ENCODE results near the gene COG2.
"Not testable (repeated sequence)": the region's sequence is repeated elsewhere in the genome, so short reads cannot be mapped to it uniquely, and the experiment has no call there.

COG2 gene

DNA sequence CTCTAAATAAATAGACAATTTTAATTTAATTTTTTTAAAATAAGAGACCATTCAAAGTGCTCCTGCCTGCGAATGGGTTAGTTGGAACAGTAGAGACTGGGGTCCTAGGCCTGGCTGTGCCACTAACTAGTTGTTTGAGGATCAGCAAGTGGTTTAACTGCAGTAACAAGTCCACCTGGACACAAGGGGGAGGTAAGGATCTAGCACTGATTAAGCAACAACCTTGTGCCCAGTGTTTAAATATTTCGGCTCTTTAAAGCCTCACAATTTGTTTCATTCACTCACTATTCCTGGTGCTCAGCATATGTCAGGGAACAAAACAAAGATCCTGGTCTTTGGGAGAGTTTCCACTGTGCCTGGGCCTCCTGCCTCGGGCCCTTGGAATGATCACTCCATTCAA is 73.2 kb downstream of the COG2 start:
- no peak for DNase-seq (ENCODE audit: low spot score)

DNA sequence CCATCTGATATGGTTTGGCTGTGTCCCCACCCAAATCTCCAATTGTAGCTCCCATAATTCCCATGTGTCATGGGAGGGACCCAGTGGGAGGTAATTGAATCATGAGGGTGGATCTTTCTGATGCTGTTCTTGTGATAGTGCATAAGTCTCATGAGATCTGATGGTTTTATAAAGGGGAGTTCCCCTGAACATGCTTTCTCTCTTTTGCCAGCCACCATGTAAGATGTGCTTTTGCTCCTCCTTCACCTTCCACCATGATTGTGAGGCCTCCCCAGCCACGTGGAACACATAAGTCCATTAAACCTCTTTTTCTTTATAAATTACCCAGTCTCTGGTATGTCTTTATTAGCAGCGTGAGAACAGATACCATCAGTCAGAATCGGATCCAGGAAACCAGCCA is 74.2 kb downstream of the COG2 start:
- not testable (repeated sequence) for DNase-seq (ENCODE audit: low spot score)

DNA sequence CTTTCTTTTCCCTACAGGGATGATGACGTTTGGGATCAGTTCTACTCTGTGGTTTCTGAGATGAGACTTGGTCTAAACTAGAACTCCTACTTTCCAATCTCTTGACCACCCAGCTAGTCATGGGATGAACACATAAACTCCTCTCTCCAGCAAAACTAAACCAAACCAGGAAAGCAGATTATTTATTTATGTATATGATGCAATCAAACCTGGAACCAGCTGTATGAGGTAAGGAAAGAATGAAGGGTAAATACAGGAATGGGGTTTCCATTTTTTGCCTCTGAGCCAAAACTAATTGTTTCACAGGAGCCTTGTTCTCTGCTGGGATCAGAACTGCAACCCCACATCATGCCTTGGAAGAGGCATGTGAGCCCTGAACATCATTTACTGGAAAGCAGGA is 75.0 kb downstream of the COG2 start:
- no peak for DNase-seq (ENCODE audit: low spot score)

DNA sequence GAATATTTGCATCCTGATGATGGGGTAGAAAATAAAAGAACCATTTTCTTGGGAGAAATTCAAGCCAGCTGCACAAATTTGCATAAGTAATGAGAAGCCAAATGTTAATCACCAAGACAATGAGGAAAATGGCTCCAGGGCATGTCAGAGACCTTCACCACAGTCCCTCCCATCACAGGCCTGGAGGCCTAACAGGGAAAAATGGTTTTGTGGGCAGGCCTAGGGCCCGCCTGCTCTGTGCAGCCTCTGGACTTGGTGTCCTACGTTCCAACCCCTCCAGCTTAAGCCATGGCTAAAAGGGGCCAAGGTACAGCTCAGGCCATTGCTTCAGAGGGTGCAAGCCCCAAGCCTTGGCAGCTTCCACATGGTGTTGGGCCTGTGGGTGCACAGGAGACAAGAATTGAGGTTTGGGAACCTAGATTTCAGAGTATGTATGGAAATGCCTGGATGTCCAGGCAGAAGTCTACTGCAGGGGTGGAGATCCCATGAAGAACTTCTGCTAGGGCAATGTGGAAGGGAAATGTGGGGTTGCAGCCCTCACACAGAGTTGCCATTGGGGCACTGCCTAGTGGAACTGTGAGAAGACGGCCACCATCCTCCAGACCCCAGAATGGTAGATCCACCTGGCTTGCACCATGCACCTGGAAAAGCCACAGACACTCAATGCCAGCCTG is 79.7 kb downstream of the COG2 start:
- DNase-seq (ENCODE audit: low spot score): not testable (repeated sequence)

DNA sequence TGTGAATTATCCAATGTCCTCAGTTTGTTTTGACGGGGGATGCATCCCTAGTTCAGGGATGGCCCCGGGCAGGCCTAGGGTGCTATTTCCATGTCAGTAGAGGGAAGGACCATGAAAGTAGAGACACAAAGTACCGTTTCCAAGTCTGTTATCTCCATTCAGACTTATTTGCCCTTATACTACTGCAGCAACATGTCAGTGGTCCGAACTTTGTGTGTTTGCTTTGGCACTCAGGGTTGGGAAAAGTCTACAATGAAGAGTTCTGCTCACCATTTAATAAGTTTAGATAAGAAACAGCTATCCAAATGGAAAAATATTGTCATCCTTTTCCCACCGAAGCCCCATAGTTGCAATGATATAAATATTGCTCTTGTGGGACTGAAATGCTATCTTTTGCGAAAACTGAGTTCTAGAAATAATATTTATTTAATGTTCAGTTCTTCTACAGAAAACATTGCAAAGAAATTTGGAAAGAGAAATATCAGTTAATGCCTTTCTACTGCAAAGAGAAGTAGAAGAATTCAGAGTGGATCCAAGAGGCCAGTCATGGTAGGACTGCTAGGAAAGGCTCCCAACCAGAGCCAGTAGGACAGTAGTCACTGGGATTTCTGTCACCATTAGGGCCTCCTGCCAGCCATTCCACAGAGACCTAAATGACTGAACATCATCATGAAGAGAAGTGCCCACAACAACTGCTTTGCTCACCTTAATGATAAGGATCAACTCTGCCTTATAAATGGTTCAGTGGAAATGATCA is 83.2 kb downstream of the COG2 start:
- DNase-seq (ENCODE audit: low spot score): no peak

DNA sequence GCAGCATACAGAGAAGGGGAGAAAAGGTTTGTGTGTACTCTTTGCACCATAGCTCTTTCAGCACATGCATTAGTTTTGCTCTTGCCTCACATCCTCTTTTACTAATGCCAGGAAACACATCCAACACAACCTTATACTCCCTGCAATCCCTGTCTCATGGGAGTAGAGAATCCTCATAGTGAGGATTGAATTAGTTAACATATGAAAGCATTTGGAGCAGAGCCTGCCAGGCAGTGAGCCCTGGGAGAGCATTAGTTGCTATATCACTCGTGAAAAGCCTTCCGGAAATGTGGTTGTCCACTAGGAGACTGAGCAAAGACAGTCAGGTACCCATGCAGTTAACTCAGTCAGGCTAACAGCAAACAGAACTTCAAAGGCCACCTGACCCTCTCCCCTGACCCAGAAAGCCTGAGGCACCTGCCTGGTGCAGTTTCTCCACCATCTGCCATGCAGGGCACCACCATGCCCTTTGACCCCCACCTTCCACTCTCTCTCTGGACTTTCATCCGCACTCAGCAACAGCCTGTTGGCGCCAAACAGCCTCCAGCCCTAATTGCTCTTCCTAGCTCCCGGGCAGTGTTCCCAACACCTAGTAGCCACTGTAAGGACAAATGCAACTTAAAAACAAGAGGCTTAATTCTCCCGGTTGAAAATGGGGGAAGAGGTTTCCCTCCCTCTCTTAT is 86.6 kb downstream of the COG2 start:
- DNase-seq (ENCODE audit: low spot score): no peak

DNA sequence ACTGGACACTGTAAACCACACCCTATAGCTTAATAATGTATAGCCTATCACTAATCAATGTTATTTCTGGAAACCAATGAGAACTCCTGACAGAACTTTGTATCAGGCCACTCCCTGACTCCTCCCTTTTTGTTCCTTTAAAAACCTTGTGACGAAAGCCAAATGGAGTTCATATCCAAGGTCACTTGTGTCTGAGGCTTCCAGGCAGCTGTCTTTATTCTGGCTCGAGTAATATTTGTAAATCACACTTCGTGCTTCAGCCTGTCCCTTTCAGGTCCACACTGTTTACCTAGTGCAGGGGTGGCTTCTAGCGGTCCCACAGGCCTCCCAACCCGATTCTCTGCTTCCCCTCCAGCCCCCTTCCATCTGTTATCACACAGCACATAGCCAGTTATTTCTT is 88.7 kb downstream of the COG2 start:
- no peak for DNase-seq (ENCODE audit: low spot score)

DNA sequence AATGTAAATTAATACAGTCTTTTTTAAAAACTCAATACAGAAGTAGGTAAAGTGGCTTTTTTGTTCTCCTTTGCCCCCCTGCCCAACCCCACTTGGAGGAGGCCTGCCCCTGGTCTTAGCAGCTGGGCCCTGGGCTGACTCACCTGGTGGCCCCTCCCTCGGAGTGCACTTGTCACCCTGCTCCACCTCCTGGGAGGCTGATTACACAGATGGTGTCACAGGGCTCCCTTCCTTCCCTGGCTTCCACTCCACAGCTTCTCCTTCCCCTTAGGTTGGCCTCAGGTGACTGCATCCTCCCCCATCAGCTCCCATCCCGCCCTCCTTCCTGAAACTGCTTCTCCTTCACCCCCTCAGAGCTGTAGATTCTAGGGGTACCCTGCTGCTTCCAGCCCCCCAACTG is 93.2 kb downstream of the COG2 start:
- no peak for DNase-seq (ENCODE audit: low spot score)

DNA sequence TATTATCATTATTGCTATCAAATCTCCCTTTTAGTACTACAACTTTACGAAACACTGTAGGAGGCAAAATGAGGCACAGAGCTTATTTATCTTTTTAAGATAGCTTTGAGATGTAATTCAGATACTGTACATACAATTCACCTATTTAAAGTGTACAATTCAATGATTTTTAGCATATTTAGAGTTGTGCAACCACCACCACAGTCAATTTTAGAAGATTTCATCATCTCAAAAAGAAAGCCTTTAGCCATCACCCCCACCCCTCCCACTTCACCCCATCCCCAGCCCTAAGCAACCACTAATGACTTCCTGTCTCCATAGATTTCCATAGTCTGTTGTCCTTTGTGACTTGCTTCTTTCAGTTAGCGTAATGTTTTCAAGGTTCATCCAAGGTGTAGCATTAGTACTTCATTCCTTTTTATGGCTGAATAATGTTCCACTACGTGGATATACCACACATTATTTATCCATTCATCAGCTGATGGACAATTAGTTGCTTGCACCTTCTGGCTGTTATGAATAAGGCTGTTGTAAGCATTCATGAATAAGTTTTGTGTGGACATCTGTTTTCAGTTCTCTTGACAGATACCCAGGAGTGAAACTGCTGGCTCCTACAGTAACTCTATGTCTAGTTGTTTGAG is 95.5 kb downstream of the COG2 start:
- no peak for DNase-seq (ENCODE audit: low spot score)

DNA sequence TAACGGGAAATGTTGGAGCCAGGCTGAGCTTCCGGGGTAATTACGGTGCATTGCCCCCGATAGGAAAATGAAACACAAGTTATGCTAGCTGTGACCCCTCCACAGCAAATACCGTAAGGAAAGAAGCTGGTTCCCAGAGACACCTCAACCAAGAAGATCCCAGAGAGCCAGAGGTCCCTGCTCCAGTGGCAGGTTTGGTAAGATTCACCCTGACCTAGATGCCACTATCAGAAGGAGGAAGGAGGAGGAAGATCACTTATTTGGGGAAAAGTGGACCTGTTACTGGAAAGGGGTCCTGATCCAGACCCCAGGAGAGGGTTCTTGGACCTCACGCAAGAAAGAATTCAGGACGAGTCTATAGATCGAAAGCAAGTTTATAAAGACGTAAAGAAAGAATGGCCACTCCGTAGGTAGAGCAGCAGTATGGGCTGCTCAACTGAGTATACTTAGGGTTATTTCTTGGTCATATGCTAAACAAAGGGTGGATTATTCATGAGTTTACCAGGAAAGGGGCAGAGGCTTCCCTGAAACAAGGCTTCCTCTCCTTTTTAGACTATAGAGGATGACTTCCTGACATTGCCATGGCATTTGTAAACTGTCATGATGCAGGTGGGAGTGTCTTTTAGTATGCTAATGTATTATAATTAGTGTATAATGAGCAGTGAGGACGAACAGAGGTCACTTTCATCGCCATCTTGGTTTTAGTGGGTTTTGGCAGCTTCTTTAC is 97.4 kb downstream of the COG2 start:
- no peak for DNase-seq (ENCODE audit: low spot score)

Data from CD4-positive, alpha-beta T cell treated with Interleukin-2 at 100 ng/mL for 4 hours (primary cell).